ENCODE measurements around the gene DLG2. TPM values are rescaled to one million over a fixed set of nuclear protein-coding genes. Genes with fewer than 3 reads are reported as not detected.

DLG2 gene
- total and polyA plus RNA-seq, 7 donors = 0.60 to 25.8 (median 9.7) TPM; not detected in 1

DNA sequence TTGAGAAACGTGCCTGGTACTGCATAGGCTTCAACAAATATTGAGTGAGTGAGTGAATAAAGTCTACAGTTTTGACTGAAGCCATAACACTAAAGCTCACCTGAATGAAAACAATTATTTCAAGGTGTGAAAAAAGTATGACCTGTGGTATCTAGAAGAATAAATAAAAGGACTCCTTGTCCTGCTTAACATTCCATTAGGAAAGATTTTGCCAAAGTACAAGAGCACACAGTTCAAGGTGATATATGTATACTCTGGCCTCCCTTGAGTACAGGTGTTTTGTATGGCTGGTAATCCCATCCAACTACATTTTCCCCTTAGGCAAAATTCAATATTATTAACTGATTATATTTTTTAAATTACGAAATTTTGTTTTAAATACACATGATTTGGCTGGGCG, 39.5 kb upstream of the DLG2 start:
- H3K27ac ChIP-seq = no peak overlapping the region
- intact Hi-C loops (cut with DNase I) = loop anchor here (10.0 kb wide), 2 partner anchors 72 to 578 kb away; partner anchors contain the start of gene EED
- peaks cover 0 to 7% (median 0%) of the 10 kb centered on the region in 4 donors for H3K36me3 ChIP-seq
- TF ChIP-seq, protein P1, sequence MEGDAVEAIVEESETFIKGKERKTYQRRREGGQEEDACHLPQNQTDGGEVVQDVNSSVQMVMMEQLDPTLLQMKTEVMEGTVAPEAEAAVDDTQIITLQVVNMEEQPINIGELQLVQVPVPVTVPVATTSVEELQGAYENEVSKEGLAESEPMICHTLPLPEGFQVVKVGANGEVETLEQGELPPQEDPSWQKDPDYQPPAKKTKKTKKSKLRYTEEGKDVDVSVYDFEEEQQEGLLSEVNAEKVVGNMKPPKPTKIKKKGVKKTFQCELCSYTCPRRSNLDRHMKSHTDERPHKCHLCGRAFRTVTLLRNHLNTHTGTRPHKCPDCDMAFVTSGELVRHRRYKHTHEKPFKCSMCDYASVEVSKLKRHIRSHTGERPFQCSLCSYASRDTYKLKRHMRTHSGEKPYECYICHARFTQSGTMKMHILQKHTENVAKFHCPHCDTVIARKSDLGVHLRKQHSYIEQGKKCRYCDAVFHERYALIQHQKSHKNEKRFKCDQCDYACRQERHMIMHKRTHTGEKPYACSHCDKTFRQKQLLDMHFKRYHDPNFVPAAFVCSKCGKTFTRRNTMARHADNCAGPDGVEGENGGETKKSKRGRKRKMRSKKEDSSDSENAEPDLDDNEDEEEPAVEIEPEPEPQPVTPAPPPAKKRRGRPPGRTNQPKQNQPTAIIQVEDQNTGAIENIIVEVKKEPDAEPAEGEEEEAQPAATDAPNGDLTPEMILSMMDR (IDR thresholded peaks at IDR 0.05) = no peak
- TF ChIP-seq POLR2A (IDR thresholded peaks at IDR 0.05) (no peak), EP300 (IDR thresholded peaks at IDR 0.05) (no peak), POLR2AphosphoS5 (IDR thresholded peaks at IDR 0.05) (no peak)
- 92 to 94% methylated on average over 3 of the region's 3 CpGs for WGBS, 2 donors
- H3K27me3 ChIP-seq = no peaks in the 10 kb centered on the region
- peaks cover 0 to 21% (median 16%) of the 10 kb centered on the region in 4 donors for H3K4me1 ChIP-seq
- no peak for DNase-seq
- H3K4me3 ChIP-seq = no peak overlapping the region
- H3K9me3 ChIP-seq = no peaks in the 10 kb centered on the region

DNA sequence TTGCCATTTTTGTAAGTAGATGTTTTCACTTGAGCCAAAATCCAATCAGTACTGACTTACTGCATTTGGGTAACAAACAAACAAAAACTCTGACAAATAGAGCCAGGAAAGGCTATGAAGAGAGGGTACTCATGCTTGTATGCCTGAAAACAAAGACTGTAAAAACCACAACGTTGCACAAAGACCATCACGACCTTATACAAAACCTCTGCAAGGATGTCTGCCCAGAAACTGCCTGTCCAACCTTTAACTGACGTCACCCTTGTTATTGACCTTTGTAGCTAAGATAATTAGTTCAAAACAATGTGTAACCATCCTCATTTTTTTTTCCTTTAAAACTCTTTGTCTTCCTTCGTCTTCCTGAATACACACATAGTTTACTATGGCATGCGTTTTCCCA, 38.6 kb upstream of the DLG2 start:
- no peak for TF ChIP-seq POLR2A (IDR thresholded peaks at IDR 0.05)
- no peak for TF ChIP-seq EP300 (IDR thresholded peaks at IDR 0.05)
- TF ChIP-seq POLR2AphosphoS5 (IDR thresholded peaks at IDR 0.05) = no peak
- TF ChIP-seq, protein P1 (IDR thresholded peaks at IDR 0.05) = no peak
- Histone ChIP-seq H3K27me3 (no peaks in the 10 kb centered on the region), H3K36me3 (peaks cover 0 to 11% (median 0%) of the 10 kb centered on the region in 4 donors), H3K9me3 (no peaks in the 10 kb centered on the region), H3K27ac (peak overlapping the region; percentile 96 to 99 (median 98)), H3K4me3 (no peak overlapping the region), H3K4me1 (peaks cover 0 to 30% (median 26%) of the 10 kb centered on the region in 4 donors)
- intact Hi-C loops (cut with DNase I) = loop anchor here (2.0 to 10.0 kb wide), 3 partner anchors 21 to 579 kb away; partner anchors contain the start of genes CCDC89 and EED
- 14 to 58% methylated on average over 5 of the region's 5 CpGs for WGBS, 2 donors
- DNase-seq = no peak

GRCh38 chr11:85664615-85665481, 37.7 kb upstream of the DLG2 start, which contains the start of gene CREBZF:
Gene CREBZF (minus strand): TSS chr11:85665129. CDS start chr11:85664875, 254 bp downstream.
- Histone ChIP-seq H3K4me1 (peaks cover 0 to 39% (median 35%) of the 10 kb centered on the region in 4 donors), H3K4me3 (peak within 1 kb of the TSS; percentile 81 to 94 (median 90)), H3K27me3 (no peaks in the 10 kb centered on the region), H3K9me3 (no peaks in the 10 kb centered on the region), H3K36me3 (peaks cover 0 to 18% (median 0%) of the 10 kb centered on the region in 4 donors), H3K27ac (peak within 1 kb of the TSS; percentile 96 to 99 (median 98))
- TF ChIP-seq POLR2AphosphoS5 (IDR thresholded peaks at IDR 0.05) = peak; percentile 98 to 99 (median 99)
- peak; percentile 97 for TF ChIP-seq POLR2A (IDR thresholded peaks at IDR 0.05)
- no peak for TF ChIP-seq EP300 (IDR thresholded peaks at IDR 0.05)
- TF ChIP-seq, protein P1 (IDR thresholded peaks at IDR 0.05) = no peak
- intact Hi-C loops (cut with DNase I) = loop anchor here (1.0 to 10.0 kb wide), 4 partner anchors 22 to 580 kb away; partner anchors contain the start of genes CCDC89, EED and TMEM126B
- WGBS, 2 donors = 0 to 1% methylated on average over 67 of the region's 67 CpGs
- peak; percentile 97 for DNase-seq

DNA sequence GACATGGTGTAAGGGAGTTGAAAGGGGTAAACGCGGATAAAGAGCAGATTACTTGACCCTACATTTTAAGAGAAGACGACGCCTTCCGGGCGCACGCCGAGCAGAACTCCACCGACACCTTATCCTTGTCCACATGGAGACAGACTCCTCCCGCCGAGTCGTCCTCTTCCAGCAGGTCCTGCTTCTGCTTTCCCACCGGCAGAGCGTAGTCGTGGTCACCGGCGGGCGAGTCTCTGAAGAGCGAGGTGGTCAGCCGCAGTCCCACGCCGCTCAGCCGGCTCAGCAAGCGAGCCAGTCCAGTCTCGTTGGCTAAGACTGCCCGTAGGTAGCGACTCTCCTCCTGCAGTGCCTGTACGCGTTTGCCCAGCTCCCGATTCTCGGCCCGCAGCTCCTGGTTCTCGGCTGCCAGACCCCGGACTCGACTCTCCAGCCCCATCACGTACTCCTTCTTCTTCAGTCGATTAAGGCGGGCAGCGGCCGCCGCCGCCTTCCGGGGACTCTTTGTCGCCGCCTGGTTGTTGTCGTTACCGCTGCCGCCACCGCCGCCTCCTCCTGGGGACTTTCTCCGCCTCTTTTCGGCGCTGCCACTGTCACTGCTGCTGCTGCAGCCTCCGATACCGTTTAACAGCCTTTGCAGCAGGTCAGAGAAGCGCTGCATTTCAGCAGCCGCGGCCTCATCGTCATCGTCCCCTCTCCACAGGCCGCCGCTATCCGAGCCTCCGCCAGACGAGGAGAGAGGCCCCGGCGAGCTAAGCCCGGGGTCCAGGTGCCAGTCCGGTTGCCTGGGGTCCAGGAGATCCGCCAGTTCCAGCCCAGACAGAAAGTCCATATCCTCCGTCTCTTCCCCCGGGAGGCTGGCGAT, 36.8 kb upstream of the DLG2 start:
- peaks cover 0 to 47% (median 43%) of the 10 kb centered on the region in 4 donors for H3K4me1 ChIP-seq
- peak in 2 of 4 donors; percentile 34 for TF ChIP-seq POLR2AphosphoS5 (IDR thresholded peaks at IDR 0.05)
- TF ChIP-seq POLR2A (IDR thresholded peaks at IDR 0.05) = no peak
- TF ChIP-seq, protein P1 (IDR thresholded peaks at IDR 0.05) = peak; percentile 17 to 52 (median 50)
- TF ChIP-seq EP300 (IDR thresholded peaks at IDR 0.05) = no peak
- H3K9me3 ChIP-seq = no peaks in the 10 kb centered on the region
- 0% methylated on average over 73 of the region's 73 CpGs for WGBS, 2 donors
- H3K36me3 ChIP-seq = peaks cover 0 to 27% (median 0%) of the 10 kb centered on the region in 4 donors
- DNase-seq = peak; percentile 87
- intact Hi-C loops (cut with DNase I) = loop anchor here (1.0 to 10.0 kb wide), 5 partner anchors 15 to 581 kb away; partner anchors contain the start of genes CCDC89, EED and TMEM126B
- peak overlapping the region; percentile 96 to 99 (median 98) for H3K27ac ChIP-seq
- no peaks in the 10 kb centered on the region for H3K27me3 ChIP-seq
- peak overlapping the region; percentile 81 to 94 (median 90) for H3K4me3 ChIP-seq

All from sigmoid colon (tissue), 7 donors.